Heart left ventricle (tissue), 13 donors: Measurements from ENCODE around the gene CLNK.

Experiments used
- CTCF ChIP-seq, 12 donors: fragments of 200-600 bp; sonication (generic) in 4 of 12; IDR thresholded peaks; one replicate each; pipeline versions ENCODE4 v1.5.0 to v1.8.0; 2018 to 2022; ENCODE audit warnings: antibody characterized with exemption in 12 of 12, mild to moderate bottlenecking in 5 of 12
- POLR2A ChIP-seq, 2 donors: fragments of 450-650 bp; IDR thresholded peaks; one replicate each; pipeline ENCODE4 v1.6.1; 2017; ENCODE audit warnings: antibody characterized with exemption in 2 of 2, mild to moderate bottlenecking in 2 of 2, moderate library complexity in 2 of 2
- donor health status: ischemic (EF 13 %, LVEDD 7.1; RV severe dilation, severe dysfunction).
- donor health status: DM: no; HTN: yes; CAD: no.
- donor health status: DM: no; HTN: no; CAD: no.
- donor health status: ischemic (EF 25% LVEDD 6.9; RV normal size, moderate dysfunction).
- donor health status: ischemic (EF 25% LVEDD 5.7; RV mildly dilated, moderate dysfunction).
- donor health status: ischemic (EF 35%, LVEDD 5.7; RV mildly dilated, moderate dysfunction).
- donor health status: nonischemic (EF 11% LVEDD 7.7; RV severe dilation, severe dysfunction).
- donor health status: DM: yes; HTN: yes; CAD: no.
- donor health status: PGD.
- donor health status: ischemic (EF 29% LVEDD 5.4; RV normal size, mild dysfunction).
- donor health status: nonischemic (EF 23%, LVEDD 6.1; RV moderate dilation, normal function).

DNA sequence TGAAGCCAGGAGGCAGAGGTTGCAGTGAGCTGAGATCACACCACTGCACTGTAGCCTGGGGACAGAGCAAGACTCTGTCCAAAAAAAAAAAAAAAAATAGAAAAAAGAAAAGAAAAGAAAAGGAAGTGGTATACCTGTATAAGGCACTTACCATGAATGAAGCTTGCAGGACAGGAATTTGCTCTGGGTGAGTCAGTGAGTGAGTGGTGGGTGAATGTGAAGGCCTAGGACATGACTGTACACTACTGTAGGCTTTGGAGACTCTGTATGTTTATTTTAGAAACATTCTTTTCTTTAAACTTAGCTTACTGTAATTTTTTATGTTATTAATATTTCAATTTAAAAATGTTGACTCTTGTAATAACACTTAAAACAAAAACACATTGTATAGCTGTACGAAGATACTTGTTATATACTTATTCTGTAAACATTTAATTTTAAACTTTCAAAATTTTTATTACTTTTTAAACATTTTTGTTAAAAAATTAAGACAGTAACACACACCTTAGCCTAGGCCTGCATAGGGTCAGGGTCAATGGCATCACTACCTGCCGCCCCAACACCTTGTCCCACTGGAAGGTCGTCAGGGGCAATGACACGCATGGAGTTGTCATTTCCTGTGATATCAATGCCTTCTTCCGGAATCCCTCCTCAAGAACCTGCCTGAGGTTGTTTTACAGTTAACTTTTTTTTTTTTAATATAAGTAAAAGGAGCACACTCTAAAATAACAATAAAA is 78.7 kb downstream of the CLNK start:
- TF ChIP-seq CTCF (IDR thresholded peaks at IDR 0.05) (no peak), POLR2A (IDR thresholded peaks at IDR 0.05) (no peak)
